GM18507 (cell line): ENCODE measurements around the gene FAM217A.
"Not testable (repeated sequence)": the region's sequence is repeated elsewhere in the genome, so short reads cannot be mapped to it uniquely, and the experiment has no call there.

ENCODE experiments used
- DNase-seq: peaks from one replicate; pipeline ENCODE4 v3.0.0; 2011; ENCODE audit warnings: low read depth; ENCODE audit not compliant: insufficient read length; ENCODE audit errors: extremely low spot score
- FAIRE-seq: peaks from 2 replicates; lab custom pipeline; 2011; peaks lifted over from hg19 to GRCh38; lab: Jason Lieb, UNC

FAM217A gene

DNA sequence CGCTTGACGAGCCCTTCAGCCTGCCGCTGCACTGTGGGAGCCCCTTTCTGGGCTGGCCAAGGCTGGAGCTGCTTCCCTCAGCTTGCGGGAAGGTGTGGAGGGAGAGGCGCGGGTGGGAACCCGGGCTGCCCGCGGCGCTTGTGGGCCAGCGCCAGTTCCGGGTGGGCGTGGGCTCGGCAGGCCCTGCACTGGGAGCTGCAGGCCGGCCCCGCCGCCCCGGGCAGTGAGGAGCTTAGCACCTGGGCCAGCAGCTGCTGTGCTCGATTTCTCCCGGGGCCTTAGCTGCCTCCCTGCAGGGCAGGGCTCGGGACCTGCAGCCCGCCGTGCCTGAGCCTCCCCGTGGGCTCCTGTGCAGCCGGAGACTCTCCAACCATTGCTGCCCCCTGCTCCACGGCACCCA is 11.1 kb upstream of the FAM217A start:
- DNase-seq, FAIRE-seq: not testable (repeated sequence)

DNA sequence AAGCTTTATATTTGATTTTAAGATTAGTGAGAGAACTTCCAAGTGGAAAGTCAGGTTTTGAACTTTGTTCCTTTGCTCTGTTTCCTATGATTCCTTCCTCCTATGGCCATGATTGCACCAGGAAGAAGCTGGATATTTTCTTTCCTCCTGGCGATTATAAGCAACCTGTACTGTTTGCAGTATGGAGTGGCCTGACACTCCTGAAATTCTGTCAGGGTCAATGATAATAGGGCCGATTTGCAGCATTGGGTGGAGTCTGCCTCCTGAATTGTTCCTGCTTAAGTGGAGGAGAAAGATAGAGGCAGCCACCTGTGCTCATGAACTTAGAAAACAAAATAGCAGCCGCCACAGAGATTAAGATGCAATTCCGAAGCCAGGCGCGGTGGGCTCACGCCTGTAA is 9.8 kb upstream of the FAM217A start:
- no peak for DNase-seq

DNA sequence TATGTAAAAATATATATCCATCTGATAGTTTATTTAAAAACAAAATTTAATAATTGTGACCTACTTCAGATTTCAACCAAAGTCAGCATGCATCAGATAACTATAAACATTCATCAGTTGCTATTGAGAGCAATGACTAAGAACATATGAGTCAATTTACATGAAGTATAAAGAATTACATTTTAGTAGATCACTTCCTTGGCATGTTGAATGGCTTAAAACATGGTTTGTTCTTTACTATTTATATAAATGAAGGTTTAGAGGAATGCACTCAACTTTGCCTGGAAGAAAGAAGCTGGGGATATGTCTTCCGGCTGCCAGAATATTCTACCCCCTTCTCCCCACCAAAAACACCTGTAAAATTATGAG is 6.4 kb upstream of the FAM217A start:
- DNase-seq (no peak), FAIRE-seq (no peak)

More for the DNA sequence above, 9.8 kb upstream of the FAM217A start:
- FAIRE-seq, result no peak

DNA sequence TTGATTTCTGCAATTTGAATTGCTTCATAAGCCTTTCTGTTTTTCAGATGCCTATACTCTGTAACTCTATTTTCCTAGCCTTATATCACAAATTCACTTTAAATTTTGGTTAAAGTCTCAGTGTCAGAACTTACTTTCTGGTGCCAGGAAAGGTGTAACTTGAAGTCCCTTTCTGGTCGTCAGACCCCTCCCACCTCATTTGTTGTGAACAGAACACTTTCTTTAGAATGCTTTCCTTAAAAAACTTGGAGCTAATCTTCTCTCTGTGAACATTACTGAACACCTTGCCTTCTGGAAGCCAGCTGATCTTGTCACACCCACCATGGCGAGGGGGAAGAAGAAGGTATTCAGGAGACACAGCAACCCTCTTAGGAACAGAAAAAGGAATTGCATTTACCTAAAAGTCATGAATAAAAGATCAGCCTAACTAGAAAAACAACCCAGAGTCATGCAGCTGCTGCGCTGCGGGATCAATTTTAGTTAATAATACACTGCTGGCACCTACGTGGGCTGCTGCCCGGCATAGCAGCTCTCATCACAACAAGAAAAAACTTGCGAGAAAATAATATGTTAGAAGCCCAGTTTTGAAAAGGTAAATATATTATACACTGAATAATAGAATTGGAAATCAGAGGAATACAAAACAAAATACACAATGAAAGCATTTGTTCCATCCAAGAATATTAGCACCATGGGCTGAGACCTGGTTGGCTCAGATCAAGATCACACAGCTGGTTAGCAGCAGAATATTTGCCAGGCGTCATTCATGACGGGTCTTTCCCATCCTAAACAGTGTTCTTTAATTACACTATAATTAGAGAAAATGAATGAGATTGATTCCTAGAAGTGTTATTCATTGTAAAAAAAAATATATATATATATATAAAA is 5.8 kb upstream of the FAM217A start:
- FAIRE-seq, result no peak
- DNase-seq, result no peak

DNA sequence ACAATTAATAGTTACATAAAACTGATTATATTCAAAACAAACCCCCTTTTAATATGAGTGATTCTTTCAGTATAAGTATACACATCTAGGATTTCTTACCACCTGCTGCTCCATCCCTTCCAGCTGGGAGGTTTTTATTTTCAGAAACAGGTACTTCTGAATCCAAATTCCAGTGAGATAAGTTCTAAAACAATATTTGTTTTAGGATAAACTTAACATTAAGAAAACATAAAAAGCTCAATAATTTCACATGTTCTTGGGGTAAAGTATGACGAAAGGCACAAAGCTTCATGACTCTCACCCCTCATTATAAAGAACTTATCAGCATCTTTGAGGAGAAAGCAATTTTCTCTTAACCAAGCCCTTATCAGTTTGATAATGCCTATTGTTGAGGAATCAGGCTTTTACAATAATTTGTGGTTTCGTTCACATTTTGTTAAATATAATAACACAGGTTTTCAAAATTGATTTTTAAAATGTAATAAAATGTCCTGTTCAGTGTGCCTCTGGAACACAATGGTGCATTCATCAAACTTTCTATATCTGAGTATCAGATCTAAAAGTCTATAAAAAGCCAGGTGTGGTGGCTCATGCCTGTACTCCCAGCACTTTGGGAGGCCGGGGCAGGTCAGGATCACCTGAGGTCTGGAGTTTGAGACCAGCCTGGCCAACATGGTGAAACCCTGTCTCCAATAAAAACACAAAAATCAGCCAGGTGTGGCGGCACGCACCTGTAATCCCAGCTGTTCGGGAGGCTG is 4.3 kb downstream of the FAM217A start:
- FAIRE-seq (no peak), DNase-seq (no peak)

DNA sequence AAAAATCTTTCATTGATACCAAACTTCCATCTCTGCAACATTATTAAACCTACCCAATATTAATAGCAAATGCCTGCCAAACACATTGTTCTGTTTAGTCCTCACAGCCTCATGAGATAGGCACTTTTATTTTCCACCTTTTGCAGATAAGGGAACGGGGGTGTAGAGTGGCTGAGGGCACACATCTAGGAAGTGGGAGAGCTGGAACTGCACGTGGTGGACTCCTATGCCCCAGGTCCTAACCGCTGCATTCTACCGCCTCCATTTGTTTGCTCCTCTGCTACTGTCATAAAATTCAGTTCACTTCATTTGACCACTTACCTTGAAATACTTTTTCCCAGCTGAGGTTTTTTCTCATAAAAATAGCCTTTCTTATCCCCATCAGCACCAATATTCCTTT is 7.6 kb downstream of the FAM217A start:
- FAIRE-seq, result no peak
- DNase-seq, result no peak

DNA sequence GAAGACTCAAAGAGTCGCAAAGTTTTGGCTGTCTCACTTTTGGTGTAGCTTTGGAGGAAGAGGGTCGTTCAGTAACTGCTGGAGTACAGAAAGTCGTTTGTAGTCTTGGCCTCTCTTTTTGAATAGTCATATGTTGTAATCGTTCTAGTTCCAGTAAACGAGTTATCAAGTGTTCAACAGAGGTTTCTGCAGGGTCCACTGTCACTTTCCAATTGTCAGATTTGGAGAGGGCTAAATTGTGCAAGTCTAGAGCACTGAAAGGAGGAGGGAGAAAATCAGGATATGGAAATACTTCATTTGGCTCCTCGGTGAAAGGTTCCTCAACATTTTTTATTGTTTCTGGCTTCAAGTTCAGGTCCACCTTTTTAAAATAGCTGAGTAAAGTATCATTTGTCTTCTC is 9.7 kb downstream of the FAM217A start:
- FAIRE-seq (no peak), DNase-seq (no peak)

DNA sequence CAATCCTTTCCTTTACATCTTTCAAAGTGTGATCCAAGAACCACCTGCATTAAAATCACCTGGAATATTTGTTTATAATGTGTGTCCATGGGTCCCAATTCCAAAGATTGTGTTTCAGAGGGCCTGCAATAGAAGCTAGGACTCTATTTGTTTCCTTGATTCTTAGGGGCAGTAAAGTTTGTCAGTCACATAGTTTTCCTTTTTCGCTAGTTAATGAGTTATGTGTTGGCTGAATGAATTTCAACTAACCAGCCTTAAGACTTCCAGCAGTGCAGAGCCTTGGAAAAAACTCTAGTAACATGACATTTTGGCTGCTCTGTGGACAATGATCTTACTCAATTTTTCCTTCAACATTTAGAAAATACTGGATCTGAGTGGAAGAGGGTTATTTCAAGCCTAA is 11.3 kb downstream of the FAM217A start:
- no peak for DNase-seq
- FAIRE-seq, result no peak

DNA sequence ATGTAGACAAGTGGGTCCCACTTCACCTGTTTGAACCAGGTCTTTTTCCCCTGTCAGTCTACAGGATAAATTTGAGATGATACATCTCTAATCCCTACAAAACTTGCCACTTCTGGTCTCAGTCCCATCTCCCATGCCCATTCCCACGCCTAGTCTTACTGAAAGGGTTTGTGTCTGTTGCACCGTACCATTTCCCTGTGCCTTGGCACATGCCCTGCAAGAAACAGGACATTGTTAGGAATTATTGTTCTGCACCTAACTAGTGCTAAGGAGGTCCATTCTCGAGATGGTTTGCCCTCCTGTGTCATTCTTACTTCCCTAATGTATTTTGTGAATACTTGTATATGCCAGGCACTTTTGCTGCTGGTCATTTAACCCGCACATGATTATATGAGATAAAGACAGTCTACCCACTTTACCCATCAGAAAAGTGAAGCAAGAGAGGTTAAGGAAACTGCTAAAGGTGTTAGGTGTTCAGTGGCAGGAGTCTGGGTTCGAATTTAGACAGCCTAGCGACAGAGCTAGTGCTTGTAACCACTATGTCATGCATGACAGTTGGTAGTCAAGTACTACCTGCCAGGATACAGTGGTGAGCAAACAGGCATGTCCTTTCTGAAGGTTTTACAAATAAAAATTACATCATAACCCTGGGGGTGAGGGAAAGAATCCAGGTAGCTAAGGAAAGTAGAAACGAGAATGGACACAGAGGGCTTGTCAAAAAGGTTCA is 12.7 kb downstream of the FAM217A start:
- no peak for DNase-seq
- FAIRE-seq, result no peak

DNA sequence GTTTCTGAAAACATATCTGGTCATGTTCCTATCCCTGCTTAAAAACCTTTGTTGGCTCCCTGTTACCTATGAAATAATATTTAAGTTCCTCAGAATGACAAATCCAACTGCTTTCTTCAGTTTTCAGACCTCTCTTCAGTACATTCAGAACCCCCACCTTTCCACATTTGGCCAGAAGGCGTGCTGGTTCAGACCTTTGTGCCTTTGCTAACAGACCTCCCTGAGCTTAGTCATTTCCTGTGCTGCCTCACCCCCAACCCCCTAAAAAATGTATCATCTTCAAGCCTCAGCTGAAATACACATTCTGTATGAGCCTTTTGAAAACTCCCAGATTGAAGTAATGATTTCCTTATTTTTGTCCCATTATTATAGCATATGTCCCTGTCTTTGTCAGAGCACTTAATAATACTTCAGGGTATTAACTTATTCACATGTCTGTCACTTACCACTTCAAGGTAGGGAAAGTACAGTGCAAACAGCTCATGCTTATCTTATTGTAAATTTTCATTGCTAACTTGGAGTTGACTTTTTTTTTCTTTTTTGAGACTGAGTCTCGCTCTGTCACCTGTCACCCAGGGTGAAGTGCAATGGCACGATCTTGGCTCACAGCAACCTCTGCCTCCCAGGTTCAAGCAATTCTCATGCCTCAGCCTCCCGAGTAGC is 19.7 kb downstream of the FAM217A start:
- FAIRE-seq (no peak), DNase-seq (no peak)

DNA sequence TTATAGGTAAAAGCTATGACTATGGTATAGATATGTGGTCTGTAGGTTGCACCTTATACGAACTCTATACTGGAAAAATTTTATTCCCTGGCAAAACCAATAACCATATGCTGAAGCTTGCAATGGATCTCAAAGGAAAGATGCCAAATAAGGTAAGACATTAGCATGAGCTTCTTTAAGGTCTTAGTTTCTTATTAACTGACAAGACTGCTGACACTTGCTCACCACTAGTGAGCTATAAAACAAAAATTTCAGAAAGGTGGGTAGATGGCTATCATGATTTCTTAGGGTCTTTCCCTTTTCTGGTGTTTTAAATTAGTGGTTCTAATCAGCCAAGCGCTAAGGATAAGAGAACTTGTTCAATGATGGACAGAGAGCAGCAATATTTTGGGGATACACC is 21.9 kb downstream of the FAM217A start:
- no peak for DNase-seq
- FAIRE-seq, result no peak

DNA sequence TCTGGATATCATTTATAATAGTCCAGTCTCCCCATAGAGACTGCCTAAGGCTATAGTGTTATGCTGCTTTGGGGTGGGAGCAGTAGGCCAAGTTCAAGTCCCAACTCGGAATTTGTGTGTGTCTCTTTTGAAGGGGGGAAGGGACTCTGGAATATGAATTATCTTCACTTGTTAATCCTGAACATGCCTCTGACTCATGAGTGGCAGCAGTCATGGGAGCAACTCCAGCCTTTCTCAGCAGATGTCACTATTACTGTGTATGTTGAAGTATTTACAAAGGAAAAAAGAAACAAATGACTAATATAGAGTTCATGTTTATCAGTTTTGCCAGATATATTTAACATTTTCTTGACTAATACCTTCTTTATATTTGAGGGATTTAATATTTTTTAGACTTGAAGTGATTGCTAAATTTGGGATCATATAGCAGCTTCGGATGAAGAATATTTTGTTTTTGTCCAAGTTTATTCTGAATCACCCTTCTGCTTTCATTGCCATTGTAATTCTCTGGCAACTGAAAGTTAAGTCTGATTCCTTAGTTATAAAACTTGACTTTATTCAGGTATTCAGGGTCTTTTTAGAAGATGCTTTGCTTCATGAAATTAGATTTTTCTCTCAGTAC is 23.4 kb downstream of the FAM217A start:
- FAIRE-seq, result no peak
- DNase-seq, result no peak

DNA sequence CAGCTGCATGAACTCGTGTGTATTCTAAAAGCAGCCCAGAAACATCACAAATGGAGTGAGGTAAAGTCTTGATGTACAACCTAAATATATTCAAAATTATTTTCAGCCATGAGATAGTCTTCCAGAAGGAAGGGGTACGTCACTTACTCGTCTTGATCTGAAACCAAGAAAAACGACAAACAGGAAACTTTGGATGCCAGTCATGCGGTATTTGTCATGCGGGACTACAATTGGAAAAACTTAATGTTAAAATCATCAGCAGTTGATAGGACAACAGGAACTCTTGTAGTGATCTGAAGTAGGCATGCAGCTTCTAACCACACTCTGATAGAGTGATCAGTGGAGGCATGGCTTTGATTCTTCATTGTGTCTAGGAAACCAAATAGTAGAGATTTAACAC is 29.7 kb downstream of the FAM217A start:
- FAIRE-seq, result no peak
- DNase-seq, result no peak

DNA sequence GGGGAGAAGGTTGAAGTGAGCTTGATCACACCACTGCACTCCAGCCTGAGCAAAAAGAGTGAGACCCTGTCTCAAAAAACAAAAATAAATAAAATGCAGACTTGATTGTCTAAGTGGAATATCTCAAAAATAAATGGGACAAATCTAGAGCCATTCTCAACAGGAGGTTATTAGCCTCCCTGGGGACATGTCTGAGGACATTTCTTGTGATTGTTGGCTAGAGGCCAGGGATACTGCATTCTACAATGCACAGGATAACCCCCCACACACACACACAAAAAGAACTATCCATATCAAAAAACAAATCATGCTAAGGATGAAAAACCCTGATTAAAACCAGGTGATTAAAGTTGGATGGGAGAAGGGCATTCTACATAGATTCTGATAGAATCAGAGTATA is 37.5 kb downstream of the FAM217A start:
- no peak for FAIRE-seq
- no peak for DNase-seq

DNA sequence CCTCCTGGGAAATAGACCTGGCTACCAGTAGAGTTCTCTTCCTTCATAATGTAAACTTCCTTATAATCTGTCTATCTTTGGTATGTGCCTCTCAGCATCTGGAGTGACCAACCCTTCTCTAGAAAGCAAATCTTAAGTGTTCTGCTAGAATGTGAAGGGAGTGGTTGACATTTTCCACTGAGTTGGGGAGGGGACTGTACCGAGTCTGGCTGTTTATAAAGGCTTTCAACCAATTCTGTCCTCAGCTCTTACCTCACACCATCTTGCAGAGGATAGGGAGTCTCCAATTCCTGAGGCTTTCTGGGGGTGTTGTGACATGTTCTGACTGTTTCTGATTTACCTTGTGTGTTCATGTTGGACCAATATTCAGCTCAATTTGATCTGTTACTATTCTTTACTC is 39.6 kb downstream of the FAM217A start:
- DNase-seq, result no peak
- no peak for FAIRE-seq

DNA sequence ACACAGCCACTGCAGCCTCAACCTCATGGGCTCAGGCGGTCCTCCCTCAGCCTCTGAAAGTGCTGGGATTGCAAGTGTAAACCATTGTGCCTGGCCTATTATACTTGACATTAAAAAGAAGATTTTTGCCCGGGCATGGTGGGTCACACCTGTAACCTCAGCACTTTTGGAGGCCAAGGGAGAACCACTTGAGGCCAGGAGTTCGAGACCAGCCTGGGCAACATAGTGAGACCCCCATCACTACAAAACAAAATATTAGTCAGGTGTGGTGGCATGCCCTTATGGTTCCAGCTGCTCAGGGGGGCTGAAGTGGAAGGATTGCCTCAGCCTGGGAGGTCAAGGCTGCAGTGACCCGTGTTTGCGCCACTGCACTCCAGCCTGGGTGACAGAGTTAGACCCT is 42.4 kb downstream of the FAM217A start:
- FAIRE-seq (no peak), DNase-seq (no peak)

DNA sequence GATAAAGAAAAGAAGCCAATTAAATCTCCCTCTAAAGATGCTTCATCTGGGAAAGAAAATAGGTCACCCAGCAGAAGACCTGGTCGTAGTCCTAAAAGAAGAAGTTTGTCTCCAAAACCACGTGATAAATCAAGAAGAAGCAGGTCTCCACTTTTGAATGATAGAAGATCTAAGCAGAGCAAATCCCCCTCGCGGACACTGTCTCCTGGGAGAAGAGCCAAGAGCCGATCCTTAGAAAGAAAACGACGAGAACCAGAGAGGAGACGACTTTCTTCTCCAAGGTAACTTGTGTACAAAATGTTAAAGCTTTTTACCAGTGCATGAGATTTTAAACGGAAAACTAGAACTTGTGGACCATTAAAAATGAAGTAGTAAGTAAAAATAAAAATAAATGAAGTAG is 46.5 kb downstream of the FAM217A start:
- FAIRE-seq (no peak), DNase-seq (no peak)

DNA sequence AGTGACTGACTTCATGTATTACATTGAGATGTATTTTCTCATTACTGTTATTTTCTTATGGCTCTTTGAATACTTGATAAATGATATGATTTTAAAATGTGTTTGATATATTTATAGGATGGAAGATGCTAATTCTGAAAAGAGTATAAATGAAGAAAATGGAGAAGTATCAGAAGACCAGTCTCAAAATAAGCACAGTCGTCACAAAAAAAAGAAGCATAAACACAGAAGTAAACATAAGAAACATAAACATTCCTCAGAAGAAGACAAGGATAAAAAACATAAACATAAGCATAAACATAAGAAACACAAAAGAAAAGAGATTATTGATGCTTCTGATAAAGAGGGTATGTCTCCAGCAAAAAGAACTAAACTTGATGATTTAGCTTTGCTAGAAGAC is 47.5 kb downstream of the FAM217A start:
- no peak for DNase-seq
- FAIRE-seq, result no peak

DNA sequence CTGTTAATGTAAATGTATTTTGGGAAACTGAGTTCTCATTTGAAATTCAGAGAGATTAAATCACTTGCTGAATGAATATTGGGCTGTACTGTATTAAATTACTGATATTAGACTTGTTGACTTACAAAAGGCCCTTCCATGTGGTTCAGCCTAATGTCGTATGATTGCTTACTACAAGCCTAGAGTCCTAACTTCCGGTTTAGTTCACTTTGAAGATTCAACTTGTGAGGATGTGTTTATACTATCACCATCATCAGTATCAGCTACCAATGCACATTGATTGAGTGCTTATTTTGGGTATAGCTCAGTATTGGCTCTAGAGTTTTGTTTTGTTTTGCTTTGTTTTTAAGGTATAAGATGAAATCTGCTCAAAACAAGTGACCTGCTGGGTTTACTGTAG is 48.3 kb downstream of the FAM217A start:
- FAIRE-seq, result no peak
- no peak for DNase-seq
